GM19467 (cell line): ENCODE measurements around the gene BTRC.

ENCODE experiments used
- ATAC-seq: cut with Tn5 transposase; IDR thresholded peaks from one replicate; pipeline ENCODE4 v1.9.1; 2021; ENCODE audit warnings: mild to moderate bottlenecking, moderate library complexity; ENCODE audit not compliant: unreplicated experiment

The BTRC gene

DNA sequence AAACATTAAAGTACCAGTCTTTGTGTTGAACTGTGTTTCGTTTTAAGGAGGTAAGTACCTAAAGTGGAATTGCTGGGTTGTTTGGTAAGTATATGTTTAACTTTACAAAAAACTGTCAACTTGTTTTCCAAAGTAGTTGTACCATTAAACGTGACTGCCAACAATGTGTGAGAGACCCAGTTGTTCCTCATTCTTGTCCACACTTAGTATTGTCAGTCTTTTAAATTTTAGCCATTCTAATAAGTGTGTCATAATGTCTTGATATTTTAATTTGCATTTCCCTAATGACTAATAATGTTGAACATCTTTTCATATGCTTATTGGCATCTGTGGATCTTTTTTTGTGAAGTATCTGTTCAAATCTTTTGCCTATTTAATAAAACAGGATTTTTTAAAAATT, 159.8 kb downstream of the BTRC start:
- no peak for ATAC-seq

DNA sequence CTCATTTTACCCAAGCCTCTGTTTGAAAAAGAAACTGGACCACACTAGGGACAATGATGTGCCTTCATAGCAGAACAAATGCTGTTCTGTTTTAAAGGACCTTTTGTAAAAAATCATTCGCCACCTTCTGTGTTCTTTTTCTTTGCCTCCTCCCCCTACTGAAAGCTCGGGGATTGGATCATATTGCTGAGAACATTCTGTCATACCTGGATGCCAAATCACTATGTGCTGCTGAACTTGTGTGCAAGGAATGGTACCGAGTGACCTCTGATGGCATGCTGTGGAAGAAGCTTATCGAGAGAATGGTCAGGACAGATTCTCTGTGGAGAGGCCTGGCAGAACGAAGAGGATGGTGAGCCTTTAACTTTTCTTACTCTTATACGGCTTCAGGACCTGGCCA, 171.9 kb downstream of the BTRC start:
- no peak for ATAC-seq

DNA sequence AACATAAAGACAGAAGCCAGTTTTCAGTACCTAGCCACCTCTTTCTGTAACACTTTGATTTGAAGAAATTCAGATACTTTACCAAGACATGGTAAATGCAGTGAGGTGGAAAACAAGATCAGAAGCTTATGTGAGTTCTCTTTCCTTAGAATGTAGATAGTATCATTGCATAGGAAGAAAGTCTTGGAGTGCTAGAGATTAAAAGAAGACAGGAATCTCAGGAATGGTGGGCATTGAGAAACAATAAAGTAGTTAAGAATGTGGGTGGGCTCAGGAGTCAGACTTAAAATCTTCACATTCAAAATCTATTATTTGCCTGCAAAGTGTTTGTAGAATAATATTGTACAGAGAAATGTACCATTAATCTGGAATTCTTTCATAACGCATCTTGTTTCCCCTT, 175.2 kb downstream of the BTRC start:
- no peak for ATAC-seq

DNA sequence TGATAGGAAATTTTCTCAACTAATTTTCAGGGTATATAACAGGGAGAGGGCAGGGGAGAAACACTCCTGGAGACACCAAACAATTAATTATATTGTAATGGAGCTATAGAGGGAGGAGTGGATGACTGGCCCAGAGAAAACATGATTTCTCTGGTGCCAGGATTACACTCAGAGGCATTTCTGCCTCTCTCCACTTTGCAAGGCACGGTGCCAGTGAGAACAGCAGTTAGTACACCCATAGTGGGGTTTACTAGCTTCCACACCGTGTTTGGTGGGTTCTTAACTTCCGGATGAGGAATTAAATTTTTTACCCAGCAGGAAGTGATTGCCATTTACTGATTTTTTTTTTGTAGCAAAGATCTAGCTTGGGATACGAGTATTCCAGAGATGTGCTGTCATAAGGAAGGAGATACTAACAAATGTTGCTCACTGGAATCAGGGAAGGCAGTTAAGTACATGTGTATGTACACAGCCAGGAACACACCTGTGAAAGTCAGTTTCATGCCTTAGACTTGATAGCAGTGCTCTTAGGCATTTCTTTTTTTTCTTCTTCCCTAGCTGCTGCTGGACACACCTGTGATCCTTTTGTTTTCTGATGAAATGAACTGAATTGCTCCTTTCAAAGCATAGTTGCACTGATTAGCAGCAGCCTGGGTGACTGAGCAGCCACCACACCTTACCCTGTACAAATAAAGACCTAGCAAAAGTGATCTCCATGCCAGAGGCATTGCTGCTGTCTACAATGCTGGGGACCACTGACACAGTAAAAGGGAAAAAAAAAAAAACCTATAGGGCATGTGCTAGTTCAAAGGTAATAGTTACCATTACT, 176.0 kb downstream of the BTRC start:
- no peak for ATAC-seq

DNA sequence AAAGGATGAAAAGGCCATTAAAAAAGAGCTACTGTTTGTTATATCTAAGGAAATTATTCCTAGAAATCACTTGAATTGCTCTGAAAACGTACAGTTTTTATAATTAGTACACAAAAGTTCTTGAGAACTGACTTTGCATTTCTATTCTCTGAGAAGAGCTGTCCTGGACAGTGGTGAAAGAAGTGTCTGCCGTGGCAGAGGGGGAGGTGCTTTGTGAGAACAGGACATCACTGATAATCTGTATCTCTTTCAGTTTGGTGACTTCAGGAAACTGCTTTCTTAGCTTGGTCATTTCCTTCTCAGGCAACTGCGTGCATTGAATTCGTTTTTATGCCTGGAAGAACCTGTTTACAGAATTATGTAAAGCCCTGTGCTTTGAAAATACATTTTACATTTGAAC, 182.0 kb downstream of the BTRC start:
- ATAC-seq, result no peak

DNA sequence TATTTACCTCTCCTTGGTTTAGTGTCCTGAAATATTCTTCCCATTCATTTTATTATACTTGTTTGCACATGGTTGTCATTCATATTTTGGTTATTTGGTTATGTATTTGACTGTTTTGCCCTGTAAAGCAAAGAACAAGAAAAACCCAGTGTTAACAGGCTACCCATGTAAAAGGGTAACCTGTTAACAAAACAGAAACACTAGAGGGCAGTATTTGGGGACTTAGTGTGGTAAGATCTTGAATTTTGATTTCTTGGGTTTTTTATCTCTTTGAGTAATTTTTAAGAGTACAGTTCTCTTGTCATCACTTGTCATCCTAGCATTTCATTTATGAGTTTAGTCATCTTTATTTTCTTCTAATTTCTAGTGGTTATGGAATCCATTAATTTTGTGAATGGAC, 182.8 kb downstream of the BTRC start:
- ATAC-seq, result no peak

DNA sequence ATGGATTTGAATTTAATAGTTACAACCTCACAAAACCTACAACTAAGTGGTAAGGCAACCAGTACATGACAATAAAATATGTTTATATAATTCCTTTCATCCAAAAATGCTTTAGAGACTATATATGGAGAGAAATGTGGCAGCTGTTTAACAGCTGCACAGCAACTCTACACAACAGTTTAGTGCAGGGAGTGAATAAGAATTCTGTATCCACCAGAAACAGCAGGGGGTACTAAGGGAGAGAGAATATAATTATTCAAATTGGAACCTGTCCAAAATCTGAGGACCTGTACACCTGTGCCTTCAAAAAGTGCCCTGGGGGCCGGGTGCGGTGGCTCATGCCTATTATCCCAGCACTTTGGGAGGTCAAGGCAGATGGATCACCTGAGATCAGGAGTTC, 184.5 kb downstream of the BTRC start:
- no peak for ATAC-seq

DNA sequence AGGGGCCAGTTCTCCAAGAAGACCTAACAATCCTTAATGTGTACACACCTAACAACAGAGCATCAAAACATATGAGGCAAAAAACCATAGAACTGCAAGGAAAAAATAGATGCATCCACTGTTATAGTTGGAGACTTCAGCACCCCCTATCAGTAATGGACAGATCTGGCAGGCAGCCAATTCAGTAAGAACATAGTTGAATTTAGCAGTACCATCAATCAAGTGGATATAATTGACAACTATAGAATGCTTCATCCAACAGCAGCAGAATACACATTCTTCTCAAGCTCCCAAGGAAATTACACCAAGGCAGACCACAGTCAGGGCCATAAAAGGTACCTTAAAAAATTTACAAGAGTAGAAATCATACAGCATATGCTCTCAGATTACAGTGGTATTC, 191.9 kb downstream of the BTRC start:
- no peak for ATAC-seq

DNA sequence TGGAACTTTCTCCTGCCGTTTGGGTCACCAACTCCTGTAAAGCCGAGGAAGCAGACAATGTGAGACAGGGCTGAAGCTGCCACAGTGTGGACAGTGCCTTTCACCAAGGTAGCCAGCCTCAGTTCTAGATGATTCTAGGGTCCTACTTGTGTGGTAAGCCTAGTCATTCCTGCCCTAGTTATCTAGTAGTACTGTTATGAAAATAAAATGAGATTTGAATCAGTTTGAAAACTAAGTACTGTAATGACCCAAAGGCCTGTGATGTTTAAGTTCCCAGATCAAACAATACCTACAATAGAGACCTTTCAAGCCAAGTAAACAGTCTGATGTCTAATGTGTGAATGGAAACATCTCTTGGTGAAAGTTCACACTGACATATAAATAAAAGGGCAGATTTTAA, 197.0 kb downstream of the BTRC start:
- no peak for ATAC-seq

DNA sequence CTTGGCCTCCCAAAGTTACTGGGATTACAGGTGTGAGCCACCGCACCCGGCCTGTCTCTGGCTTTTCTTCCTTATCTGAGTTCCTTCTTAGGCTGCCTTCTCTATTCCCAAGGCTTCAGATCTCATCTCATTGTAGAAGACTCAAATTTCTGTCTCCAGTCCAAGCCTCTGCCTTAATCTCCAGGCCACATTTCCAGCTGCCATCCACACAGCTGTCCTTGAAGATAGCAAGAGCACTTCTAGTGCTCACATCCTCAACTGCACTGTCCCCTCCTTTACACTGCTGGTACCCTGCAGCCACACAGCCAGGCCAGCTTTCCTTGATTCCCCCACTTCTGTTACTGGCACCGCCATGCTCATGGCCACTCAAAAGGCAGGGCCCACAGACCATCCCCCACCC, 198.5 kb downstream of the BTRC start:
- no peak for ATAC-seq

DNA sequence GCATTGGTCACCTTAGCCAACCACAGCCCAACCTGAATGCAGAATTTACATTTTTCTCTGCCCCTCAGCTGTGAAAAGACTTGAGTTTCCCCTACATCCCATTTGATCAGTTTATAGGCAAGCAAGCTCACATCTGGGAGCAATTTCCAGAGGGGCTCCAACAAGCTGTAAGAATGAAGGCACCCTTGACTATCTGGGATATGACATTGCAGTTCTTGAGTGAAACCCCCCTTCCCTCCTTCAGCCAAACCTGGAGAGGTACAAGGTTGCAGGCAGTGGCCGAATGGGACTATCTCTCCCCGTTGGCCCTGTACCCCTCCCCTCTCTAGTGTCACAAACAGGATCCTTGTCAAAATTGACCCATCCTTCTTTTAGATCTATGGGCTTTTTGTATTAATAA, 203.6 kb downstream of the BTRC start:
- no peak for ATAC-seq

DNA sequence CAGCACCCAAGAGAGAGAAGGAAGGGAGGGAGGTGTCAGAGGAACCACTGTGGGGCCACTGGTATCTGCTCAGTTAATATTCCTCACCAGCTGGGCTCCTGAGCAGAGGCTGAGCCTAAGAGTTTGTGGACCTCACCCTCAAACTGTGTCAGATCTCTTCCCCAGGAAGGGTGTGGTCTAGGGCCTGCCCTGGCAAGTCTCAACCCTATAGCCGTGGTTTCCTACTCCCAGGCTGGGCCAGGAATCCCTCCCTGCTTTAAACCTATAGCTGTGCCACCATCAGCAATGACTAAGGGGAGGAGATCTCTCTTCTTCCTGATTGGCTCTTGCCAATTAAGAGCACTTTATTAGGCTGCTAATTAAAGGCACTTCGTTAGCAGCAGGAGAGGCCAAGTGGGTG, 204.2 kb downstream of the BTRC start:
- no peak for ATAC-seq

DNA sequence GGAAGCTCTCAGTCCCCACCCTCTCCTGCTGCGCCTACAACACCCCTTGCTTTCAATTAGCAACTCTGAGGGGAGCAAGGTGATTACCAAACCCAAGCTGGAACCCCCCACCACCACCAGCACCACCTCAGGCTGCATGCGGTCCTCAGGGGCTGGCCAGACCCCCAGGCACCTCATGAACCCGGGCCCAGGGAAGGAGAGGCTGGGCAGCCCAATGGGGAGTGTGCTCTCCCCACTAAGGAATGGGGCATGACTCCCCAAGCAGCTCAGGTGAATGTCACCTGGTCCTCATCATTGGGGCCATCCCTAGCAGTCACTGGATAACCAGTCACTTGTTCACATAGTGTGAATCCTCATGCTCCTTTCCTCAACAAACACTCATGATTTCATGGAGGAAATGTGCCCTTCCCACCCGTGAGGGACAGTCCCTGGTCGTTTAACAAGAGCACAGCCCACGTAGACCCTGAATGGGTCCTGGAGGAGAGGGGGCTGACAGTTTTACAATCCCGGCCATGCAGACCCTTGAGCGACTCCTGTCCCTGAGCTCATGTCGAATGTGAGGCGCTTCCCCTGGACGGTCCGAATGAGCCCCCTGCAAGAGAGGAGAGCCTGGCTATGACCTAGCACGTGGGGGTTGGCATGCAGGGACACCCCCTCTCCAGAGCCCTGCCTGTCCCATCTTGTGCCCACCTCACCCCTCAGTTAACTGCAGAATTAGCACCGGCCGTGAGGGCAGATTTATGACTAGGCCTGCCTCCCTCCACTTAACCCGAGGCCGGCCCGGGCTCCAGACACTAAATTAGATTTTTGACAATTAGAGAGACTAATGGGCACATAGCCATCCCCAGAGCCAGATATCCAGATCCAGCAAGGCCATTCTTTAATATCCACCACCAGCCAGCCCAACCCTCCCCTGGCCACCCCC, 205.0 kb downstream of the BTRC start:
- ATAC-seq, result no peak

DNA sequence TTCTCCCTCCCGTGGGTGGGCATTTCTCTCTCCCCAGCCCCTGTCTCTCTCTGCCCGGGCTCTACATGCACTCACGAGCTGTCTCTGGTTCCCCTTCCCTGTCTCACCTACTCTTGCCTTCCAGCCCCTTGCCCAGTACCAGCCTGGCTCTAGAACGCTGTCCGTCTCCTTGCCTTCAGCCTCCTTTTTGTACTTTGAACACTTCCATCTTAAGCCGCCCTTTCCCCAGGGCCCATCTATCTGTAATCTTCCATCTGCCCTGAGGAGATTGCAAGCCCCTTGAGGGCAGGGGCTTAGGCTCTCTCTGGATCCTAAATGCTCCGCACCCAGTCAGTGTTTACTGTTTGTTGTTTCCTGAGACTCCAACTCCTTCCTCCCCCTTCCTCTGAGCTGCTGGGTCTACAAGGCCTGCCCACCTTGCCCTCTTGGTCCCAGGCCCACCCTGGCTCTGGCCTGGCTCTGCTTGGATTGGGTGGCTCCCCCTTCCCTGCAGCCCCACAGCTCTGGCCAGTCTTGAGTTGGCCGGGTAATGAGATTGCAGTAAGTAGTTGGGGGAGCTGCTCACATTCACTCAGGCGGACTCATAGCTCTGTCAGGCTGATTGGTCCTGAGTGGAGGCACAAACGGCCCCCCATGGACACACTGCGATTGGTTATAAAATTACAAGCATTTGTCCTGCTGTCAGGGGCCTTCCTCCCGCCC, 205.8 kb downstream of the BTRC start:
- no peak for ATAC-seq

DNA sequence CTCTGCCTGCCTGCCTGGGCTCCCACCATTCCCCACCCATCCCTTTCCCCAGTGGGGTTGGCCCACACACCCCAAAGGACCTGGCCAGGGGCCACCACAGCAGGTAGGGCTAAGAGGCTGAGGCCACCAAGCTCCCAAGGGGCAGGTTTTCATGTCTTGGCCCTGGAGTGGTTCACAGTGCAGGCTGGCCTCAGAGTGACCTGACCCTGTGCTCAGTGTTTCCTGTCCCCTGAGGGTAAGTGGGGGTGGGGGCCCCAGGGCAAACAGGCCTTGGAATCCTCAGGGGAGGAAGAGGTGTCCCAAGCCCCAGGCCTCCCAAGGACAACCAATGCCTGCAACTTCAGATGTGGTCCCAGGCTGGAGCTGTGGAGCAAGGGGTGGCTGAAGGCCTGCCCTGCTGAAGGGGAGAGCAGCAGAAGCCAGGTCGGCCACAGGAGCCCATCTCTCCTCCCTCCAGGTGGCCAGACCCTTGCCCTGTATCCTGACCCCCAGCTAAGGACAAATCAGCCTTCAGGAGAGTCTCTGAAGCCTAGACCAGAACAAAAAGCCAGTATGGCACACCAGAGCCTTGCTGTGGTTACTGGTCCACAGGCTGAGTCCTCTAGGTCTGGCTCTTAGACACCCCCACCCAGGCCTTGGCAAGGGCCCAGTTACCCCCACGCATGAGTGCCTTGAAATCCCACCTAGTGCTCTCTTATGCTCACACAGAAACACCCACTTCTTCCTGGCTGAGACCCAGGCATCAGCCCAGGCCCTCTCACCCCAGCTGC, 206.5 kb downstream of the BTRC start:
- no peak for ATAC-seq

DNA sequence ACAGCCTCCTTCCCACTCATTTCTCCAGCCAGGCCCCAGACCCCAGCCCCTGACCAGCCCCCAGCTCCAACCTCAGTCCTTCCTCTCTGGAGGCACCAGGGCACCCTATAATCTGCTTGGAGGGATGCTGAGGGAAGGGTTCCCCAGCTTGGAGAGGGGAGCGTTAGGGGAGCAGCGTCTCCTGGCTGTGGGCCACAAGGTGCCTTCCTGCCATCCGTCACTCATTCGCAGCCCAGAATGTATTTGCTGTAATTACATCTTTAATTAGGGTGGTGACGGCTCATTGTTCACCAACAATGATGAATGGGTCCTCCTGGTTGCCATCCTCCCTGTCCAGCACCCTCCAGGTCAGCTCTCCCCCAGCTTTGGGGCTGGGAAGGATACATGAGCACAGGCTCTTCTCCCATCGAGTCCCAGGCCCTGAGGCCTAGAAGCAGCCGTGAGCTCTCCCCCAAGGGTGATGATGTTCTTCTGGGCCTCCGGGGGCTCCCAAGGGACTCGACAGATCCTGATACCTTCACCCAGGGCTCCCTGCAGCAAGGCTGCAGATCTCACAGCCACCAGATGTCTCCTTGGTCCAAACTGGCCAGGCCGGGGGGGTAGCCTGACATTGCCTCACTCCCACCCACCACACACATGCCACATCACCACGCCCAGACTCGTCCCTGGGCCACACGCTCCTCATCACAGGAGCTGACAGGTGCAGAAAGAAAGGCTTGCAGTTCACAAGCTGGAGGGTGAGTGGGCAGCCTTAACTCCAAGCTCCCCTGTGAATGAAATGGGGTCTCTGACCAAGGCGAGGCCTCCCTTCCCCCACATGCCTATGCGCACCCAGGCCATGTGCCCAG, 207.3 kb downstream of the BTRC start:
- no peak for ATAC-seq

DNA sequence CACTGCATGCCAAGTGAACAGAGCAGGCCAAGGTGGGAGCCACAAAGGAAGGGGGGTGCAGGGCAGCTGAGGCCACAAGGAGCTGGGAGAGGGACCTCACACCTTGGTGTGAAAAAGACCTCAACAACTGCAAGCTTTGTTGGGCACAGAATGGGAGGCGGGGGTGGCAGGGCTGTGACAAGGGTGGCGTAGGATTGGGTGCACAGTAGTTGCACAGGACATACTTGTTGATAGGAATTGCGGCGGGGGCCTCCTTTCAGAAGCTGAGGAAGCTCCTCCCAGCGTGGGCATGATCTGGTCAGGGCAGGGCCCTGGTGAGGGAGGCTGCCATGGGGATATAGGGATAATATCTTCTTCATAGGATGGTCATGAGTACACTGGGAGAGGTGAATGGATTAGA, 208.3 kb downstream of the BTRC start:
- ATAC-seq, result no peak

DNA sequence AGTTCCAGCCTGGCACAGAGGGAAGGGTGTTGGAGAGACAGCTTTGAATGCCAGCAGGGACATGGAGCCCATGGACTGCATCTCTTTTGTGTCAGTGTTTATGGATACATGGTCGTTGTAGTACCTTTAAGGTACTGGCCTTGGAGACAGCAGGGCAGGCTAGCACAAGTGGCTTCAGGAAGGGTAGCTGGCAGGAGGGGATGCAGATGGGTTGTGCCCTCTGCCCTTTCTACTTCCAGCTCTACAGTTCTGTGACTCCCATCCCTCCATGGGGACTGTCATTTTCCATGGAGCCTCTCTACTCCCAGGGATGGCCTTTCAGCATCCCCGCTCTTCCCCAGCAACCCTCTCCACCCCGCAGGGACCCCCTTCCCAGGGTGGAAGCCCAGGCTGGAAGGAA, 209.0 kb downstream of the BTRC start:
- no peak for ATAC-seq

DNA sequence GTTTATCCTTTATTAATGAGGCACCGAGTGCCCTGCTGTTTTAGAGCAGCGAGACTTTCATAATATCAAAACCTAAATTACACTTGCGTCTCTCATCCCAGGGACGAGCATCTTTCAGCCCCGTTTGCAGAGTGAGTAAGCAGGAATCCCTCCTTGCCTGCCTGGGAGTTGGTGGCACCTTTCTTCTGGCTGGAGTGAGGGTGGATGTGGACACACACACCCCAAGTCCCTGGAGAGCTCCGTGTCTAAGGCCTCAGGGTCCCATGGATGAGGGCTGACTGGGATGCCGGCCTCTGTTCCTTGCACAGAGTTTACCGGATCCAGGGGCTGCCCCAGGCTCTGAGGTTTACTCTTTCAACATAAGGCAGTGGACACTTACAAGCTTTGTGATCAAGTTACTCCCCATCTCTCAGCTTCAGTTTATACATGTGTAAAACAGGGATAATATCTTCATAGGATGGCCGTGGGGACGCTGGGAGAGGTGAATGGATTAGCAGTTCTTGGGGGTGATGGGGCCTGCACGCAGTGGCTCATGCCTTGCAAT, 209.6 kb downstream of the BTRC start:
- ATAC-seq, result no peak
